PC-3 (cell line): Measurements from ENCODE around the gene LY6G6F. TPM values are rescaled to one million over a fixed set of nuclear protein-coding genes. Genes with fewer than 3 reads are reported as not detected.

ENCODE experiments used
- ATAC-seq: fragments of 200-7000 bp; cut with Tn5 transposase; 2 replicates; pipeline ENCODE4 v1.9.1; 2020; ENCODE audit warnings: mild to moderate bottlenecking, moderate library complexity
- BruUV-seq: library from RNA; stranded (reverse); fragments of 400-500 nt; replicated peaks from 2 replicates; lab custom pipeline; 2021; lab: Mats Ljungman, UMichigan
- CTCF ChIA-PET: fragments of 300-600 bp; sonication (Branson Sonifier 250); formaldehyde crosslinking; loops from one replicate; lab custom pipeline; 2022; ENCODE audit warnings: antibody characterized with exemption; lab: Charles Lee
- POLR2A ChIA-PET: fragments of 300-600 bp; sonication (Branson Sonifier 250); formaldehyde crosslinking; loops from one replicate; lab custom pipeline; 2022; ENCODE audit warnings: antibody characterized with exemption; ENCODE audit not compliant: unreplicated experiment; lab: Charles Lee
- DNase-seq: peaks from one replicate; pipeline ENCODE4 v3.0.0-alpha.2; 2015
- H2AFZ ChIP-seq: fragments of 300-600 bp; sonication (generic); 2 replicates; pipeline ENCODE4 v1.6.0; 2016; ENCODE audit warnings: antibody characterized with exemption, low read length
- H3F3A ChIP-seq: fragments of 300-600 bp; sonication (generic); one replicate; pipeline ENCODE4 v1.6.0; 2017; ENCODE audit warnings: antibody characterized with exemption, low read length, control low read depth, mild to moderate bottlenecking; ENCODE audit not compliant: unreplicated experiment
- H3K27ac ChIP-seq: fragments of 300-600 bp; sonication (generic); 2 replicates; pipeline ENCODE4 v1.5.1; 2016; ENCODE audit warnings: mild to moderate bottlenecking, low read length
- H3K27me3 ChIP-seq: fragments of 300-600 bp; sonication (generic); 2 replicates; pipeline ENCODE4 v1.6.1; 2016; ENCODE audit warnings: low read length, mixed read lengths
- H3K36me3 ChIP-seq: fragments of 300-600 bp; sonication (generic); 2 replicates; pipeline ENCODE4 v1.6.1; 2016; ENCODE audit warnings: low read depth, mixed run types, low read length, mixed read lengths
- H3K4me1 ChIP-seq: fragments of 300-600 bp; sonication (generic); 2 replicates; pipeline ENCODE4 v1.5.1; 2016; ENCODE audit warnings: low read length; ENCODE audit not compliant: insufficient read depth
- H3K4me2 ChIP-seq: fragments of 300-600 bp; sonication (generic); 2 replicates; pipeline ENCODE4 v1.6.0; 2016; ENCODE audit warnings: low read length
- H3K4me3 ChIP-seq: fragments of 300-600 bp; sonication (generic); 2 replicates; pipeline ENCODE4 v1.5.1; 2016; ENCODE audit warnings: mild to moderate bottlenecking, low read length, mixed read lengths
- H3K79me2 ChIP-seq: fragments of 300-600 bp; sonication (generic); 2 replicates; pipeline ENCODE4 v1.6.1; 2017; ENCODE audit warnings: low read length, mixed read lengths
- H3K9ac ChIP-seq: fragments of 300-600 bp; sonication (generic); 2 replicates; pipeline ENCODE4 v1.6.0; 2016; ENCODE audit warnings: mild to moderate bottlenecking, low read length
- H3K9me2 ChIP-seq: fragments of 300-600 bp; sonication (generic); replicated peaks from 2 replicates; pipeline ENCODE4 v1.6.1; 2016; ENCODE audit warnings: mixed run types, low read length, mixed read lengths
- H3K9me3 ChIP-seq: fragments of 300-600 bp; sonication (generic); 2 replicates; pipeline ENCODE4 v1.6.1; 2016; ENCODE audit warnings: low read length, mixed read lengths
- H4K20me1 ChIP-seq: fragments of 300-600 bp; sonication (generic); 2 replicates; pipeline ENCODE4 v1.6.1; 2016; ENCODE audit warnings: low read length, mixed read lengths
- CTCF ChIP-seq: fragments of 300-600 bp; sonication (generic); conservative IDR thresholded peaks from 2 replicates; pipeline ENCODE4 v1.5.1; 2017; ENCODE audit warnings: antibody characterized with exemption, low read depth, mild to moderate bottlenecking, low read length
- EZH2 ChIP-seq: fragments of 300-600 bp; sonication (generic); IDR thresholded peaks from one replicate; pipeline ENCODE4 v1.6.1; 2017; ENCODE audit warnings: antibody characterized with exemption, mild to moderate bottlenecking, low read length; ENCODE audit not compliant: unreplicated experiment
- EZH2phosphoT487 ChIP-seq: fragments of 300-600 bp; sonication (generic); IDR thresholded peaks from 2 replicates; pipeline ENCODE4 v1.6.1; 2018; ENCODE audit warnings: mild to moderate bottlenecking, antibody characterized with exemption, low read length, borderline replicate concordance
- intact Hi-C: fragments of 100-400 bp; cut with micrococcal nuclease; formaldehyde crosslinking; loops from 2 replicates; pipeline ENCODE4 v1.9.0; 2023
- microRNA-seq: library from miRNA; unstranded; fragments of <30 nt; microRNA quantifications from one replicate; pipeline ENCODE4 v1.1.0, GENCODE V29; 2020; ENCODE audit not compliant: unreplicated experiment
- total RNA-seq: library from RNA; depleted of rRNA; stranded (reverse); fragments of >200 nt; gene quantifications from 2 replicates; pipeline ENCODE4 v1.2.3, GENCODE V29; 2014; rRNA removed

Gene LY6G6F
- total RNA-seq, 1 experiment from 2014 or later = not detected

DNA sequence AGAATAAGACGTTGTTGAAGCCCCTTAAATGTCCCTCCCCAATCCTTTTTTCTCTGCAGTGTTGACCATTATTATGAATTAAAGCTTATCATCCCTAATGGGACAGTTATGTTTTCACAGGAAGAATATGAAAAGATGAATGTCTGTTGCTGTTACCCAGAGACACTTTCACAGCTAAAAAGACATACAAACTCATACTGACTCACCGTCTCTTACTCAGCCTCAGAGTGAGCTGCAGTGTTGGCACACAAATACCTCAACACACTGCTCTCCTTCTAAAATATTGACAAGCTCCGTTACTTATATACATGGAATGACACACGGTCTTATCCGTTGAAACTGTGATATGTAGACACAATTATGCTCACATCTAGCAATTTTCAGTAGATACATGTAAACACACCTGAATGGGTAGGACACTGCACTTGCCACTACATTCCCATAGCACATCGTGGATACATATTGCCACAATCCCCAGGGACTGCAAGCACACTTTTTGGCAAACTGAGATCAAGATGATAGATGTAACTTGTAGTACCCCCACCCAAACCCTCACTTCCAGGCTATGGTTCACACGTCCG, 46.2 kb downstream of the LY6G6F start:
- H3F3A ChIP-seq = peaks cover 6% of the 10 kb centered on the region
- intact Hi-C loops = no loop called here
- H3K79me2 ChIP-seq = no peaks in the 10 kb centered on the region
- peak overlapping the region; percentile 48 for H3K4me2 ChIP-seq
- no peak overlapping the region for H2AFZ ChIP-seq
- H3K36me3 ChIP-seq = no peaks in the 10 kb centered on the region
- no TSS peak for BruUV-seq
- POLR2A ChIA-PET = interaction anchor here (0.5 to 1.3 kb wide), 8 partner anchors 12 to 362 kb away, joined by 3 to 7 read pairs (median 4); partner anchors contain the start of genes DDX39B, HSPA1A, HSPA1L and MSH5
- H3K4me1 ChIP-seq = peaks cover 16% of the 10 kb centered on the region
- CTCF ChIA-PET = interaction anchor here (0.6 to 0.9 kb wide), 5 partner anchors 13 to 671 kb away, joined by 3 to 6 read pairs (median 4); partner anchors contain the start of gene MSH5
- no peaks in the 10 kb centered on the region for H3K27me3 ChIP-seq
- DNase-seq = peak; percentile 84
- peak; percentile 99 for ATAC-seq
- no peaks in the 10 kb centered on the region for H3K9me3 ChIP-seq
- H4K20me1 ChIP-seq = no peaks in the 10 kb centered on the region
- H3K4me3 ChIP-seq = no peak overlapping the region
- H3K9me2 ChIP-seq = no peaks in the 10 kb centered on the region
- no peak for TF ChIP-seq CTCF
- TF ChIP-seq EZH2 = no peak
- no peak for TF ChIP-seq EZH2phosphoT487
- H3K27ac ChIP-seq = peak overlapping the region; percentile 62
- H3K9ac ChIP-seq = no peak overlapping the region

- Histone ChIP-seq H4K20me1 (no peaks in the 10 kb centered on the region), H3K4me2 (no peak overlapping the region), H3K4me3 (no peak overlapping the region), H2AFZ (no peak overlapping the region), H3K36me3 (no peaks in the 10 kb centered on the region), H3F3A (no peaks in the 10 kb centered on the region), H3K79me2 (no peaks in the 10 kb centered on the region), H3K4me1 (peaks cover 3% of the 10 kb centered on the region), H3K9ac (no peak overlapping the region), H3K27ac (no peak overlapping the region), H3K9me2 (no peaks in the 10 kb centered on the region), H3K27me3 (no peaks in the 10 kb centered on the region), H3K9me3 (no peaks in the 10 kb centered on the region)
- ATAC-seq (no peak), DNase-seq (no peak)
- POLR2A ChIA-PET = no interaction called here
- TF ChIP-seq EZH2 (no peak), CTCF (no peak)
- BruUV-seq = no TSS peak
- CTCF ChIA-PET = no interaction called here
- intact Hi-C loops = no loop called here
These were observed 51.6 kb downstream of the LY6G6F start for GRCh38 chr6:31758281-31758680.

Small RNAs within 50 kb of the gene (microRNA-seq; reads per million reads assigned to microRNA genes)
- gene MIR4646 = not detected

Other genes starting within 250 kb of the LY6G6F start
- gene MICB, start 208.7 kb upstream of the LY6G6F start, total RNA-seq = 25.6 and 32.9 TPM in 2 replicates
- not detected in 2 replicates for gene MCCD1, start 177.9 kb upstream of the LY6G6F start, total RNA-seq
- 410 and 465 TPM in 2 replicates for gene DDX39B, start 164.9 kb upstream of the LY6G6F start, total RNA-seq
- gene ATP6V1G2, start 160.3 kb upstream of the LY6G6F start, total RNA-seq = 1.1 and 1.2 TPM in 2 replicates
- gene NFKBIL1, start 159.3 kb upstream of the LY6G6F start, total RNA-seq = 38.2 and 46.9 TPM in 2 replicates
- gene LTA, start 134.6 kb upstream of the LY6G6F start, total RNA-seq = not detected in 2 replicates
- gene TNF, start 131.3 kb upstream of the LY6G6F start, total RNA-seq = not detected in 2 replicates
- 1.5 TPM in 1 of 2 replicates, not detected in the other for gene LTB, start 124.4 kb upstream of the LY6G6F start, total RNA-seq
- gene LST1, start 120.6 kb upstream of the LY6G6F start, total RNA-seq = not detected in 2 replicates
- 0.26 TPM in 1 of 2 replicates, not detected in the other for gene NCR3, start 113.9 kb upstream of the LY6G6F start, total RNA-seq
- not detected in 2 replicates for gene AIF1, start 91.6 kb upstream of the LY6G6F start, total RNA-seq
- gene PRRC2A, start 86.2 kb upstream of the LY6G6F start, total RNA-seq = 123 and 169 TPM in 2 replicates
- gene BAG6, start 54.2 kb upstream of the LY6G6F start, total RNA-seq = 320 and 365 TPM in 2 replicates
- gene APOM, start 51.0 kb upstream of the LY6G6F start, total RNA-seq = 1.6 and 2.2 TPM in 2 replicates
- 26.3 and 33.2 TPM in 2 replicates for gene C6orf47, start 46.1 kb upstream of the LY6G6F start, total RNA-seq
- 11.8 and 14.9 TPM in 2 replicates for gene GPANK1, start 41.9 kb upstream of the LY6G6F start, total RNA-seq
- 227 and 267 TPM in 2 replicates for gene CSNK2B, start 40.8 kb upstream of the LY6G6F start, total RNA-seq
- gene LY6G5B, start 36.9 kb upstream of the LY6G6F start, total RNA-seq = 5.0 and 5.3 TPM in 2 replicates
- 1.6 and 1.8 TPM in 2 replicates for gene LY6G5C, start 25.8 kb upstream of the LY6G6F start, total RNA-seq
- gene ABHD16A, start 3.5 kb upstream of the LY6G6F start, total RNA-seq = 52.0 and 54.0 TPM in 2 replicates
- gene LY6G6D, start 8.5 kb downstream of the LY6G6F start, total RNA-seq = not detected in 2 replicates
- gene LY6G6C, start 14.9 kb downstream of the LY6G6F start, total RNA-seq = 0.22 TPM in 1 of 2 replicates, not detected in the other
- not detected in 2 replicates for gene MPIG6B, start 16.5 kb downstream of the LY6G6F start, total RNA-seq
- gene DDAH2, start 22.4 kb downstream of the LY6G6F start, total RNA-seq = 65.5 and 71.6 TPM in 2 replicates
- 708 and 743 TPM in 2 replicates for gene CLIC1, start 29.7 kb downstream of the LY6G6F start, total RNA-seq
- gene MSH5, start 33.1 kb downstream of the LY6G6F start, total RNA-seq = 22.7 and 23.0 TPM in 2 replicates
- 4.2 and 6.0 TPM in 2 replicates for gene SAPCD1, start 55.8 kb downstream of the LY6G6F start, total RNA-seq
- 0.98 and 1.9 TPM in 2 replicates for gene VWA7, start 70.5 kb downstream of the LY6G6F start, total RNA-seq
- gene VARS1, start 88.9 kb downstream of the LY6G6F start, total RNA-seq = 89.8 and 130 TPM in 2 replicates
- 93.7 and 143 TPM in 2 replicates for gene LSM2, start 100.1 kb downstream of the LY6G6F start, total RNA-seq
- gene HSPA1L, start 108.4 kb downstream of the LY6G6F start, total RNA-seq = 0.26 and 0.69 TPM in 2 replicates
- 269 and 324 TPM in 2 replicates for gene HSPA1A, start 108.7 kb downstream of the LY6G6F start, total RNA-seq
- gene HSPA1B, start 120.9 kb downstream of the LY6G6F start, total RNA-seq = 265 and 331 TPM in 2 replicates
- gene NEU1, start 156.0 kb downstream of the LY6G6F start, total RNA-seq = 31.7 and 33.1 TPM in 2 replicates
- gene SLC44A4, start 172.1 kb downstream of the LY6G6F start, total RNA-seq = 3.5 and 4.9 TPM in 2 replicates
- 74.5 and 80.8 TPM in 2 replicates for gene EHMT2, start 190.8 kb downstream of the LY6G6F start, total RNA-seq
- 5.4 and 8.6 TPM in 2 replicates for gene ZBTB12, start 195.2 kb downstream of the LY6G6F start, total RNA-seq
- 1.1 TPM in 1 of 2 replicates, not detected in the other for gene C2, start 220.9 kb downstream of the LY6G6F start, total RNA-seq
- gene CFB, start 239.2 kb downstream of the LY6G6F start, total RNA-seq = 0.86 TPM in 1 of 2 replicates, not detected in the other